Measurements from ENCODE around the gene TEX264. TPM values are rescaled to one million over a fixed set of nuclear protein-coding genes. Genes with fewer than 3 reads are reported as not detected.

Gene TEX264
- total RNA-seq, 4 donors from 2014 or later: 74.3 to 135 (median 122) TPM

GRCh38 chr3:51686512-51687215 is 15.6 kb downstream of the TEX264 start:
- Histone ChIP-seq H3K27ac (peak overlapping the region; percentile 37 to 82 (median 51)), H3K4me3 (replicated peaks in 1 of 3) (no peak overlapping the region), H3K36me3 (peaks cover 8 to 14% of the 10 kb centered on the region in 2 donors), H3K4me1 (peaks cover 0 to 37% of the 10 kb centered on the region in 2 donors), H3K27me3 (no peaks in the 10 kb centered on the region), H3K9me3 (no peaks in the 10 kb centered on the region)
- peak; percentile 25 to 47 for DNase-seq
- intact Hi-C loops (cut with DNase I): no loop called here
- 67 to 68% methylated on average over 8 to 10 of the region's 10 CpGs for whole genome bisulfite sequencing, 2 donors
- TF ChIP-seq CTCF (IDR thresholded peaks at IDR 0.05): no peak
- no peak for TF ChIP-seq POLR2A (IDR thresholded peaks at IDR 0.05)

GRCh38 chr3:51687431-51688205 is 16.6 kb downstream of the TEX264 start:
- Histone ChIP-seq H3K27ac (peak overlapping the region; percentile 37 to 70 (median 39)), H3K4me1 (peaks cover 0 to 29% of the 10 kb centered on the region in 2 donors), H3K9me3 (no peaks in the 10 kb centered on the region), H3K36me3 (peaks cover 8 to 14% of the 10 kb centered on the region in 2 donors), H3K27me3 (no peaks in the 10 kb centered on the region), H3K4me3 (replicated peaks in 1 of 3) (no peak overlapping the region)
- DNase-seq: no peak
- intact Hi-C loops (cut with DNase I): no loop called here
- 83 to 85% methylated on average over 12 to 13 of the region's 14 CpGs for WGBS, 2 donors
- TF ChIP-seq POLR2A (IDR thresholded peaks at IDR 0.05): no peak
- no peak for TF ChIP-seq CTCF (IDR thresholded peaks at IDR 0.05)

GRCh38 chr3:51688206-51688600 is 17.2 kb downstream of the TEX264 start:
- DNase-seq: no peak
- no peaks in the 10 kb centered on the region for H3K27me3 ChIP-seq
- H3K4me1 ChIP-seq: peaks cover 0 to 29% of the 10 kb centered on the region in 2 donors
- TF ChIP-seq POLR2A (IDR thresholded peaks at IDR 0.05) (no peak), CTCF (IDR thresholded peaks at IDR 0.05) (no peak)
- H3K4me3 ChIP-seq (replicated peaks in 1 of 3): no peak overlapping the region
- H3K36me3 ChIP-seq: peaks cover 8 to 14% of the 10 kb centered on the region in 2 donors
- no peaks in the 10 kb centered on the region for H3K9me3 ChIP-seq
- peak overlapping the region in 1 of 3 donors; percentile 70 for H3K27ac ChIP-seq
- intact Hi-C loops (cut with DNase I): no loop called here
- 86 to 88% methylated on average over 2 to 3 of the region's 3 CpGs for WGBS, 2 donors

- Histone ChIP-seq H3K4me1 (peaks cover 0 to 16% of the 10 kb centered on the region in 2 donors), H3K9me3 (no peaks in the 10 kb centered on the region), H3K4me3 (replicated peaks in 1 of 3) (no peak overlapping the region), H3K27ac (peak overlapping the region in 1 of 3 donors; percentile 10), H3K27me3 (no peaks in the 10 kb centered on the region), H3K36me3 (no peaks in the 10 kb centered on the region)
- WGBS, 2 donors: 88 to 95% methylated on average over 5 of the region's 5 CpGs
- no peak for DNase-seq
- TF ChIP-seq CTCF (IDR thresholded peaks at IDR 0.05): no peak
- no peak for TF ChIP-seq POLR2A (IDR thresholded peaks at IDR 0.05)
- intact Hi-C loops (cut with DNase I): no loop called here
Observed at GRCh38 chr3:51691021-51691420, 20.0 kb downstream of the TEX264 start.

- 94 to 100% methylated on average over 1 to 3 of the region's 3 CpGs for WGBS, 2 donors
- H3K4me3 ChIP-seq (replicated peaks in 1 of 3): no peak overlapping the region
- peaks cover 0 to 12% of the 10 kb centered on the region in 2 donors for H3K4me1 ChIP-seq
- TF ChIP-seq POLR2A (IDR thresholded peaks at IDR 0.05) (no peak), CTCF (IDR thresholded peaks at IDR 0.05) (no peak)
- no peaks in the 10 kb centered on the region for H3K27me3 ChIP-seq
- no peaks in the 10 kb centered on the region for H3K36me3 ChIP-seq
- no peak for DNase-seq
- intact Hi-C loops (cut with DNase I): no loop called here
- no peaks in the 10 kb centered on the region for H3K9me3 ChIP-seq
- H3K27ac ChIP-seq: no peak overlapping the region
Observed at GRCh38 chr3:51691949-51692348, 20.9 kb downstream of the TEX264 start.
